Fibroblast of villous mesenchyme (primary cell): ENCODE measurements around the gene ACOT4. TPM values are rescaled to one million over a fixed set of nuclear protein-coding genes. Genes with fewer than 3 reads are reported as not detected.

ENCODE experiments used
- DNase-seq: peaks from one replicate; pipeline ENCODE4 v3.0.0-alpha.2; 2010; ENCODE audit warnings: low read depth
- H3K4me3 ChIP-seq: 2 replicates; pipeline ENCODE4 v1.5.1; 2011; ENCODE audit warnings: low read depth, mild to moderate bottlenecking, low read length
- CTCF ChIP-seq: IDR thresholded peaks from 2 replicates; pipeline ENCODE4 v1.5.1; 2012; ENCODE audit warnings: low read depth, mild to moderate bottlenecking, low read length; ENCODE audit not compliant: insufficient read depth
- total RNA-seq: library from RNA; depleted of rRNA; stranded (reverse); fragments of >200 nt; gene quantifications from 2 replicates; pipeline ENCODE4 v1.2.3, GENCODE V29; 2012

The ACOT4 gene
- total RNA-seq, 1 donor: 1.7 TPM

GRCh38 chr14:73607241-73607640 is 15.6 kb downstream of the ACOT4 start:
- no peak for TF ChIP-seq CTCF
- H3K4me3 ChIP-seq: no peak overlapping the region
- no peak for DNase-seq

- DNase-seq: peak; percentile 18
- no peak overlapping the region for H3K4me3 ChIP-seq
- no peak for TF ChIP-seq CTCF
Measured at GRCh38 chr14:73610687-73611086, 19.0 kb downstream of the ACOT4 start.

GRCh38 chr14:73612339-73613045 is 20.8 kb downstream of the ACOT4 start, which contains the start of gene ACOT6:
Gene ACOT6, plus strand, starts transcription at chr14:73612517. Its CDS starts 55 bp downstream, at chr14:73612572.
- peak; percentile 73 for DNase-seq
- no peak for TF ChIP-seq CTCF
- H3K4me3 ChIP-seq: peak within 1 kb of the TSS; percentile 66

- peak overlapping the region; percentile 66 for H3K4me3 ChIP-seq
- no peak for TF ChIP-seq CTCF
- no peak for DNase-seq
Measured at GRCh38 chr14:73613046-73613383, 21.3 kb downstream of the ACOT4 start.

GRCh38 chr14:73613419-73613963 is 21.8 kb downstream of the ACOT4 start:
- no peak for DNase-seq
- H3K4me3 ChIP-seq: peak overlapping the region; percentile 66
- TF ChIP-seq CTCF: no peak

GRCh38 chr14:73616831-73617230 is 25.2 kb downstream of the ACOT4 start:
- DNase-seq: no peak
- no peak for TF ChIP-seq CTCF
- H3K4me3 ChIP-seq: no peak overlapping the region
